Neuron (in vitro differentiated cells): ENCODE data around the gene ITGB7.
"Not testable (repeated sequence)": the region's sequence is repeated elsewhere in the genome, so short reads cannot be mapped to it uniquely, and the experiment has no call there.

Experiments
- H2AFZ ChIP-seq: one replicate; pipeline ENCODE4 v1.6.1; 2013; ENCODE audit warnings: low read depth, mild to moderate bottlenecking, inconsistent platforms, low read length, moderate library complexity
- H3K27me3 ChIP-seq: one replicate; pipeline ENCODE4 v1.6.1; 2013; ENCODE audit warnings: low read length; ENCODE audit not compliant: insufficient read depth
- H3K36me3 ChIP-seq: one replicate; pipeline ENCODE4 v1.6.1; 2013; ENCODE audit warnings: low read length; ENCODE audit not compliant: insufficient read depth
- H3K4me1 ChIP-seq: one replicate; pipeline ENCODE4 v1.6.1; 2013; ENCODE audit warnings: low read length; ENCODE audit not compliant: insufficient read depth
- H3K4me3 ChIP-seq: 2 replicates; pipeline ENCODE4 v1.5.1; 2013; ENCODE audit warnings: mild to moderate bottlenecking, low read length, moderate library complexity
- H3K9me3 ChIP-seq: one replicate; pipeline ENCODE4 v1.6.1; 2013; ENCODE audit warnings: low read length

ITGB7 gene

DNA sequence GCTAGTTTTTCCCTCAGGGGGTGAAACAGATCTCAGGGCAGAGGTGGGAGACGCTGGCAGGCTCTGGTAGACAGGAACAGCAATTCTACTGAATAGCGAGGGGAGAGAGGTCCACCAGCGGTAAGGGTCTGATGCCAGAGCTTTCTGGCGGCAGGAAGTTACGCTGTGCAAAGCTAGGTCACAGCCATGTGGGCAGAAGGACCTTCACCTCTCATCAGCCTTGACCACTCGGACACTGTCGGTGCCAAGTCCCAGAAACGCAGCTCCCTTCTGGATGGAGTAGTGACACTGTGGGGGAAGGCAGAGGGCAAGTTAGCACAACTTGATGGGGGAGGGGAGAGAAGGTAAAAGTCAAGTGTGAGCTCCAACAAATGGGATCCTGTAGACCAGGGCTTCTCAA lies 36.8 kb downstream of the ITGB7 start:
- Histone ChIP-seq H3K27me3 (no peaks in the 10 kb centered on the region), H3K9me3 (no peaks in the 10 kb centered on the region), H3K4me1 (peaks cover 5% of the 10 kb centered on the region), H3K4me3 (no peak overlapping the region), H2AFZ (no peak overlapping the region), H3K36me3 (peaks cover 3% of the 10 kb centered on the region)

DNA sequence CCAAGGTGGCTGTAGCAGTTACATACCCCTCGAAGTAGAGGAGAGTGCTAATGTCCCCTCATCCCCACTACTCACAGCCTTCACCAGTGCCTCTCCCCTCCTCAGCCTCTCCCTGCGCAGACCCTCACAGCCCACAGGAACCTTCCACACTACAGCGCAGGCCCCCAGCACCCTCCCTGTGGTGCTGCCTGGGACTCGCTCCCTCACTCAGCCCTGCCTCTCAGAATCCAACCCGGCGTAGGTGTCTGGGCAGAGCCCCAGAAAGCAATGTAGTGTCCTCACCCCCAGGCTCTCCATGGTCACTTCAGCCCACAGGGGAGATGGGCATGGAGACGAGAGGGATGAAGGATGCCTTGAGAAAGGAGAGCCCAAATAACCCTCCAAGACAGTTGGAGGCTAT lies 37.4 kb downstream of the ITGB7 start:
- H2AFZ ChIP-seq, result no peak overlapping the region
- H3K4me3 ChIP-seq, result no peak overlapping the region
- no peaks in the 10 kb centered on the region for H3K4me1 ChIP-seq
- H3K36me3 ChIP-seq, result peaks cover 3% of the 10 kb centered on the region
- H3K27me3 ChIP-seq, result no peaks in the 10 kb centered on the region
- H3K9me3 ChIP-seq, result no peaks in the 10 kb centered on the region

DNA sequence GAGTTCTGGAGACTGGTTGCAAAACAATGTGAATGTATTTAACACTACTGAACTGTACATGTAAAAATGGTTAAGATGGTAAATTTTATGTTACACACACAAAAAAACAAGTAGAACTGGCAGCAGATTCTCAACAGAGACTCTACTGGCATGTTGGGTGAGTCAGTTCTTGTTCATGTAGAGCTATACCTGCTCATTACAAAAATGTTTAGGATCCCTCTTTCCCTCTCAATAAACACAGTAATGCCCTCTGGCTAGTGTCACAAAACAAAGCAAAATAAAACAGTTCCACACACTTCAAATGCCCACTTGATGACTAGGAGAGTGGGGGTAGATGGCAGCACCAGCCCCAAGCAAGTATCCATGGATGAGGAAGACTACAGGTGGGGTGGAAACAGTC lies 40.2 kb downstream of the ITGB7 start:
- Histone ChIP-seq H3K27me3 (no peaks in the 10 kb centered on the region), H3K4me3 (no peak overlapping the region), H3K36me3 (peaks cover 3% of the 10 kb centered on the region), H3K9me3 (no peaks in the 10 kb centered on the region), H3K4me1 (no peaks in the 10 kb centered on the region), H2AFZ (no peak overlapping the region)

DNA sequence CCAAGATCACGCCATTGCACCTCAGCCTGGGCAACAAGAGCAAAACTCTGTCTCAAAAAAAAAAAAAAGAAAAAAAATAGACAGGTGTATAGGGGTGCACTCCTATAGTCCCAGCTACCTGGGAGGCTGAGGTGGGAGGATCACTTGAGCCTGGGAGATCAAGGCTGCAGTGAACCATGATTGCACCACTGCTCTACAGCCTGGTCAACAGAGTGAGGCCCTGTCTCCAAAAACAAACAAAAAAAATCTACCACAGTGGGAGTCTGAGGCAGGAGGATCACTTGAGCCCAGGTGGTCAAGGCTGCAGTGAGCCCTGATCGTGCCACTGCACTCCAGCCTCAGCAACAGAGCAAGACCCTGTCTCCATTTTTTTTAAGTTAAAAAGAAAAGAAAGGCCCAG lies 44.0 kb downstream of the ITGB7 start:
- not testable (repeated sequence) for H3K4me3 ChIP-seq, H3K9me3 ChIP-seq, H3K36me3 ChIP-seq, H3K27me3 ChIP-seq, H3K4me1 ChIP-seq, H2AFZ ChIP-seq

DNA sequence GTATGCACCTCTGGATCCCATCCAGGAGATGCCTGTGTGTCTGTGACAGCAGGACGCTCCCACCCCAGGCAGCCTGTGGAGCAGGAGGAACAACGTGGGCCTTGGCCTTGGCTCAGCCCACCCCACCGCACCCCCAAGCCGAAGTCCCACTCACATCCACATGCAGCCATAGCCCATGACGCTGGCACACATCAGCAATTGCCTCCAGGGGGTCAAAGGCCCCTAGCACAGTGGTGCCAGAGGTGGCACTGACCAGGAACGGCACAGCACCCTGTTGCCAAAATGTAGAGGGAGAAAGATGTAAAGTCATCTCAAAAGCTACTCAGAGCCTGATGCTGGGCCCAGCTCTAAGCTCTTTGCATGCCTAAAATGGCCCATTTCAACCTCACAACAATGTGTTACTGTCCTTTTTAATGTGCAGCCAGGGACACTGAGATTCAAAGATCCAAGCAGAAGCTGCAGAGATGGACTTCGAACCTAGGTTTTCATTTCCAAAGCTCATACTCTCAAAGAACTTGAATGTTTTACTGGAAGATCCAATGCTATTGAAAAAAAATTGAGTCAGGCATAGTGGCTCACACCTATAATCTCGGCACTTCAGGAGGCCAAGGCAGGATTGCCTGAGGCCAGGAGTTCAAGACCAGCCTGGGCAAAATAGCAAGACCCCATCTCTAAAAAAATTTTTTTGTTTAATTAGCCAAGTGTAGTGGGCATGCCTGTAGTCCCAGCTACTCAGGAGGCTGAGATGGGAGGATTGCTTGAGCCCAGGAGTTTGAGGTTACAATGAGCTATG lies 45.7 kb downstream of the ITGB7 start:
- Histone ChIP-seq H3K9me3 (no peaks in the 10 kb centered on the region), H2AFZ (no peak overlapping the region), H3K4me3 (no peak overlapping the region), H3K4me1 (no peaks in the 10 kb centered on the region), H3K27me3 (no peaks in the 10 kb centered on the region), H3K36me3 (no peaks in the 10 kb centered on the region)

DNA sequence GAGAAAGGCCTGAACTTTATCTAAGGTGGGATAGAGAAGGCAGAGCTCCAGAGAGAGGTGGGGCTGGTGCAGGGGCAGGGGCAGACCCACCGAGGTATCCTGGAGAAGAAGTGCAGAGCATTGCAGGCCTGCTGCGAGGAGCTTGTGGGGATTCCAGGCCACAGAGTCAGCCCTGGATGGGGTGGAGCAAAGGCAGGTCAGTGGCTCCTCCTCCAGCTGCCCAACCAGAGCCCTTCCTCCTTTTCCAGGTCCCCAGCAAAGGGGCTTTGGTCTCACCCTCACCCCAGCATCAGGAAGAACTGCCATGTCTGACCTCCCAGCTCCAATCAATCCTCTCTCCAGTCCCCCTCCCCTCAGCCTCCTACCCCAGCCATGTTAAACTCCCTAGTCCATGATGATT lies 46.4 kb downstream of the ITGB7 start:
- Histone ChIP-seq H3K36me3 (no peaks in the 10 kb centered on the region), H3K4me3 (no peak overlapping the region), H3K4me1 (no peaks in the 10 kb centered on the region), H3K27me3 (no peaks in the 10 kb centered on the region), H2AFZ (no peak overlapping the region), H3K9me3 (no peaks in the 10 kb centered on the region)

DNA sequence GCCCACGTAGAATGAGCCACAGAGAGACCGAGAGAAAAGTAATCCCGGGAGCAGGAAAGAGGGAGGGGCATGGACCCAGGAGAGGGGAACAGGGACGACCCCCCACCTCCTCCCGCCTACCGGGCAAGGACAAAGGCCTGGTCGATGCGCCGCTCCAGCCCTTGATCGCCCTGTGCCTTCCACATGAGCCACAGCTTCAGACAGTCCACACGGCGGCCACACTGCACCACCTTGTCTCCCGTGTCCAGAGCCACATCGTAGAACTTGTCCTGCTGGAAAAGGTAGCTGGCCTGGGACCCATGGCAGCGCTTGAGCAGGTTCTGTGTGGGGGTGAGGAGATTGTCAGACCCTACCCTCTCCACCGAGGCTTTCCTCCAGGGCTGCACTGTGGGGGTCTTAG lies 47.1 kb downstream of the ITGB7 start:
- H3K27me3 ChIP-seq, result no peaks in the 10 kb centered on the region
- H2AFZ ChIP-seq, result no peak overlapping the region
- no peaks in the 10 kb centered on the region for H3K9me3 ChIP-seq
- H3K4me3 ChIP-seq, result no peak overlapping the region
- no peaks in the 10 kb centered on the region for H3K36me3 ChIP-seq
- no peaks in the 10 kb centered on the region for H3K4me1 ChIP-seq

DNA sequence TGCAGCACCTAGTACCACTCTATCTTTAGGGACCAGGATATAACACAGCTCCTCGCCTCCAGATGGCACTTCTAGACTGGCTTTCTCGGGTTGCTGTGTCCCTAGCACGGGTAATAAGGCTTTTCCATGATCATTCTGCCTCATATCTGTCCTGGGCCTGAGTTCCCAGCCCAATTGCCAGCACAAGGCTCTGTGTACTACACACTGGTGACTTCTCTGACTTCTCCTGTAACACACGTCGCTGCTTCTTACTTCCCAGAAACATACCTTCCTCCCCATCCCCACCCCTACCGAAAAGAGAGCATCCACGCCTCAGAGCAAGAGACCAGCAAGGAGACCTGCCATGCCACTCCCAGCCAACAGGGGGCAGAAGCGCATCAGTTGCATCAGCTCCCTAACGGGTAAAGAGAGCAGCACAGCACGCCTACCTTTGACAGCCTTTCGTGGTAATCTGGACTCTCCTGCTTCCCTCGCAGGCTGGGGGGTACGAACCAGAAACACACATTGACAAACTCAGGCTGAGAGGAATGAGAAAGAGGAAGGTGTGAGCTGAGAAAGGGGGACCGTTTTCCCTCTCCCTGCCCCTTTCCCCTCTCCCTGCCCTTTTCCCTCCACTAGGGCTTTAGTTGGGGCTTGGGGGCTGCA lies 47.7 kb downstream of the ITGB7 start:
- no peaks in the 10 kb centered on the region for H3K9me3 ChIP-seq
- no peaks in the 10 kb centered on the region for H3K4me1 ChIP-seq
- H3K36me3 ChIP-seq, result no peaks in the 10 kb centered on the region
- H2AFZ ChIP-seq, result no peak overlapping the region
- no peak overlapping the region for H3K4me3 ChIP-seq
- H3K27me3 ChIP-seq, result no peaks in the 10 kb centered on the region

DNA sequence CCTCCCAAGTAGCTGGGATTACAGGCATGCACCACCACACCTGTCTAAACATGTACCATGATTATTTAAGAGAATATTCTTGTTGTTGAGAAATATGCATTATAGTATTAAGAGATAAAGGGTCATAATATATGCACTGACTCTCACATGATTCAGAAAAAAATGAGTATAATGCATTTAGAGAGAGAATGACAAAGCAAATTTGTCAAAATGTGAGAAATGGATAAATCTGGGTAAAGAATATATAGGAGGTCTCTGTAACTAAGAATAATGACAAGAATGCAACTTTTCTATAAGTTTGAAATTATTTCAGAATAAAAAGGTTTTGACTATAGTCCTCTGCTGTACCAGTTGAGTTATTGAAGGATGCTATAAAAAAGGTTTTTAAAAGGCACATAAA lies 54.7 kb downstream of the ITGB7 start:
- H3K27me3 ChIP-seq, result no peaks in the 10 kb centered on the region
- H3K4me1 ChIP-seq, result peaks cover 6% of the 10 kb centered on the region
- H3K9me3 ChIP-seq, result no peaks in the 10 kb centered on the region
- H3K4me3 ChIP-seq, result no peak overlapping the region
- no peaks in the 10 kb centered on the region for H3K36me3 ChIP-seq
- no peak overlapping the region for H2AFZ ChIP-seq

DNA sequence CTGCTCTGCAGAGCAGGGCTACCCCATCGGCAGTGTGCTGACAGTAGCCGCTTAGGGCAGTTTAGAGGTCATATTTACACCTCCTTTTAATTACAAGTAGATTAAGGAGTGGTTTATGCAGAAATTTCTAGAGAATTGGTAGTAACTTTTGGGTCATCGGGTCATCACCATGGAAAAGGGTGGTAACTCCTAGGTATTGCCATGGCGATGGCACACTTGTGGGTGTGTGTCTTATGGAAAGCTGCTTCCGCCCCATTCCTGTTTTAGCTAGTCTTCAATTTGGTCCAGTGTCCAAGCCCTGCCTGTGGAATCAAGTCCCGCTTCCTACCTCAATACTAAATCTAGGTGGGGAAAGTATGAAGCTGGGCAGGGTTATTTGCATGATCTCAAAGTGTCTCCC lies 56.0 kb downstream of the ITGB7 start:
- Histone ChIP-seq H3K36me3 (no peaks in the 10 kb centered on the region), H3K27me3 (no peaks in the 10 kb centered on the region), H3K4me1 (peaks cover 6% of the 10 kb centered on the region), H3K4me3 (no peak overlapping the region), H2AFZ (no peak overlapping the region), H3K9me3 (no peaks in the 10 kb centered on the region)

DNA sequence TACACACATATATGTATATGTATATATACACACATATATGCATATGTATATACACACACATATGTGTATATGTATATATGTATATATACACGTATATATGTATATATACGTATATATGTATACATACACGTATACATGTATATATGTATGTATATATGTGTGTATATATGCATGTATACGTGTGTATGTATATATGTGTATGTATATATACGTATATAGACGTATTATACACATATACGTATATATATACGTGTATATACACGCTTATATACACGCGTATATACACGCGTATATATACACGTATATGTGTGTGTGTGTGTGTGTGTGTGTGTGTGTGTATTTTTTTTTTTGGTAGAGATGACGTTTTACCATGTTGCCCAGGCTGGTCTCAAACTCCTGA lies 59.4 kb downstream of the ITGB7 start:
- Histone ChIP-seq H2AFZ (no peak overlapping the region), H3K4me3 (no peak overlapping the region), H3K36me3 (no peaks in the 10 kb centered on the region), H3K4me1 (peaks cover 6% of the 10 kb centered on the region), H3K27me3 (no peaks in the 10 kb centered on the region), H3K9me3 (no peaks in the 10 kb centered on the region)

DNA sequence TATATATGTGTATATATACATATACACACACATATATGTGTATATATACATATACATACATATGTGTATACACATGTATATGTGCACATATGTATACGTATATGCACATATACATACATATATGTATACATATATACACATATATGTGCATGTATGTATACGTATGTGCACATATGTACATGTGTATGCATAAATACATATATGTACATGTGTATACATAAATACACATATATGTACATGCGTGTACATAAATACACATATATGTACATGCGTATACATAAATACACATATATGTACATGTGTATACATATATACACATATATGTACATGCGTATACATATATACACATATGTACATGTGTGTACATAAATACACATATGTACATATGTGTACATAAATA lies 59.9 kb downstream of the ITGB7 start:
- Histone ChIP-seq H3K27me3 (no peaks in the 10 kb centered on the region), H3K36me3 (no peaks in the 10 kb centered on the region), H3K4me1 (peaks cover 6% of the 10 kb centered on the region), H3K4me3 (no peak overlapping the region), H2AFZ (no peak overlapping the region), H3K9me3 (no peaks in the 10 kb centered on the region)

DNA sequence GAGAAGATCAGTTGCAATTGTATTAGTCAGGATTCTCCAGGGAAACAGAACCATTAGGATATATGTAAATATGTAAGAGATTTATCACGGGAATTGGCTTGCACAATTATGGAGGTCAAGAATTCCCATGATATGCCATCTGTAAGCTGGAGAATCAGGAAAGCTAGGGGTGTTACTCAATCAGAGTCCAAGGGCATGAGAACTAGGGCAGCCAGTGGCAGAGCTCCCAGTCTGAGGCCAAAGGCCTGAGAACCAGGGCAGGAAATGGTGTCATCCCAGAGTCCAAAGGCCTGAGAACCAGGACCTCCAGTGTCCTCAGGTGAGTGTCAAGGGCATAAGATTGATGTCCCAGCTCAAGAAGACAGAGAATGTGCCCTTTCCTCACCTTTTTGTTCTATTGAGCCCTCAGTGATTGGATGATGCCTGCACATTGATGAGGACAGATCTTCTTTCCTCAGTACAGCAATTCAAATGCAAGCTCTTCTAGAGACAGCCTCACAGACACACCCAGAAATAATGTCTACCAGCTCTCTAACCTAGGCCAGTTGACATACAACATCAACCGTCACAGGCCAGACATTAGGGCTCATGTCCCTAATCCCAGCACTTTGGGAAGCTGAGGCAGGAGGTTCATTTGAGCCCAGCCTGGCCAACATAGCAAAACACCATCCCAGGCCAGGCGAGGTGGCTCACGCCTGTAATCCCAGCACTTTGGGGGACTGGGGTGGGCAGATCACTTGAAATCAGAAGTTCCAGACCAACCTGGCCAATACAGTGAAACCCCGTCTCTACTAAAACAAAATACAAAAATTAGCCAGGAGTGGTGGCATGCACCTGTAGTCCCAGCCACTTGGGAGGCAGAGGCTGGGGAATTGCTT lies 61.4 kb downstream of the ITGB7 start:
- no peaks in the 10 kb centered on the region for H3K9me3 ChIP-seq
- no peaks in the 10 kb centered on the region for H3K27me3 ChIP-seq
- H3K4me1 ChIP-seq, result no peaks in the 10 kb centered on the region
- H3K36me3 ChIP-seq, result no peaks in the 10 kb centered on the region
- H3K4me3 ChIP-seq, result no peak overlapping the region
- no peak overlapping the region for H2AFZ ChIP-seq
